PC-9 (cell line): ENCODE measurements around the gene MYBBP1A. TPM values are rescaled to one million over a fixed set of nuclear protein-coding genes. Genes with fewer than 3 reads are reported as not detected.

ENCODE experiments used
- BruUV-seq: library from RNA; stranded (reverse); fragments of 400-500 nt; replicated peaks from 2 replicates; lab custom pipeline; 2021; lab: Mats Ljungman, UMichigan
- CTCF ChIA-PET: fragments of 300-600 bp; sonication (Branson Sonifier 250); formaldehyde crosslinking; loops from one replicate; lab custom pipeline; 2022; ENCODE audit warnings: antibody characterized with exemption; lab: Charles Lee
- POLR2A ChIA-PET: fragments of 300-600 bp; sonication (Branson Sonifier 250); formaldehyde crosslinking; loops from one replicate; lab custom pipeline; 2022; ENCODE audit warnings: antibody characterized with exemption; ENCODE audit not compliant: unreplicated experiment; lab: Charles Lee
- DNase-seq, 2 experiments: peaks; one replicate each; pipeline versions ENCODE4 v3.0.0 to v3.0.0-alpha.2; 2015 to 2022; ENCODE audit warnings: mixed read lengths in 1 of 2
- H2AFZ ChIP-seq: fragments of 200-600 bp; sonication (generic); 2 replicates; pipeline ENCODE4 v1.8.1; 2017; ENCODE audit warnings: antibody characterized with exemption
- H3F3A ChIP-seq: fragments of 200-600 bp; sonication (generic); 2 replicates; pipeline ENCODE4 v1.8.1; 2017; ENCODE audit warnings: antibody characterized with exemption, mild to moderate bottlenecking, low read depth; ENCODE audit not compliant: insufficient read depth
- H3K27ac ChIP-seq: fragments of 200-600 bp; sonication (generic); 2 replicates; pipeline ENCODE4 v1.6.1; 2016; ENCODE audit warnings: mixed run types
- H3K27me3 ChIP-seq: fragments of 200-600 bp; sonication (generic); 2 replicates; pipeline ENCODE4 v1.6.1; 2016; ENCODE audit warnings: low read depth, mixed run types; ENCODE audit not compliant: insufficient read depth
- H3K36me3 ChIP-seq: fragments of 200-600 bp; sonication (generic); 2 replicates; pipeline ENCODE4 v1.6.1; 2016; ENCODE audit warnings: low read depth, mixed run types
- H3K4me1 ChIP-seq: fragments of 200-600 bp; sonication (generic); replicated peaks from 2 replicates; pipeline ENCODE4 v1.6.1; 2016; ENCODE audit warnings: mixed run types; ENCODE audit not compliant: insufficient read depth
- H3K4me2 ChIP-seq: fragments of 200-600 bp; sonication (generic); 2 replicates; pipeline ENCODE4 v1.6.1; 2017; ENCODE audit warnings: mixed run types
- H3K4me3 ChIP-seq: fragments of 200-600 bp; sonication (generic); 2 replicates; pipeline ENCODE4 v1.6.1; 2016; ENCODE audit warnings: mixed run types
- H3K79me2 ChIP-seq: fragments of 200-600 bp; sonication (generic); 2 replicates; pipeline ENCODE4 v1.6.1; 2017; ENCODE audit warnings: low read depth, mixed run types
- H3K9me2 ChIP-seq: fragments of 200-600 bp; sonication (generic); 2 replicates; pipeline ENCODE4 v1.8.1; 2017; ENCODE audit warnings: mild to moderate bottlenecking; ENCODE audit not compliant: insufficient read depth
- H3K9me3 ChIP-seq: fragments of 200-600 bp; sonication (generic); 2 replicates; pipeline ENCODE4 v1.8.1; 2016; ENCODE audit warnings: low read depth; ENCODE audit not compliant: insufficient read depth
- H4K20me1 ChIP-seq: fragments of 200-600 bp; sonication (generic); 2 replicates; pipeline ENCODE4 v1.8.1; 2017; ENCODE audit not compliant: insufficient read depth
- EZH2 ChIP-seq: fragments of 200-600 bp; sonication (generic); IDR thresholded peaks from 2 replicates; pipeline ENCODE4 v1.8.0; 2017; ENCODE audit warnings: antibody characterized with exemption, low read depth
- intact Hi-C: fragments of 100-400 bp; cut with micrococcal nuclease; formaldehyde crosslinking; loops from one replicate; pipeline ENCODE4 v1.10.0; 2022; ENCODE audit not compliant: unreplicated experiment
- total RNA-seq: library from RNA; stranded (reverse); gene quantifications from 2 replicates; pipeline ENCODE4 v1.2.3, GENCODE V29; 2021
- TF ChIP-seq, protein P1 (sequence below): fragments of 200-600 bp; sonication (generic); conservative IDR thresholded peaks from 2 replicates; pipeline ENCODE4 v1.6.1; 2017; ENCODE audit warnings: mixed run types, antibody characterized with exemption, mild to moderate bottlenecking, moderate library complexity

MYBBP1A gene
- total RNA-seq, 1 experiment from 2014 or later: 89.1 TPM

- peaks cover 10% of the 10 kb centered on the region; the same call in 1 of the 2 replicates for H3K36me3 ChIP-seq
- H3K27ac ChIP-seq: peak overlapping the region; percentile 58
- no TSS peak for BruUV-seq
- peak; percentile 71 to 77 for DNase-seq
- H4K20me1 ChIP-seq: peaks cover 13% of the 10 kb centered on the region
- H2AFZ ChIP-seq: no peak overlapping the region
- CTCF ChIA-PET: interaction anchor here (0.6 to 0.9 kb wide), 2 partner anchors 8 to 24 kb away, joined by 3 read pairs; no protein-coding TSS in a partner anchor
- POLR2A ChIA-PET: interaction anchor here (0.6 kb wide), 1 partner anchor 9 kb away, joined by 3 read pairs; no protein-coding TSS in a partner anchor
- H3K4me2 ChIP-seq: peak overlapping the region; percentile 51
- peaks cover 60% of the 10 kb centered on the region for H3F3A ChIP-seq
- H3K9me2 ChIP-seq: no peaks in the 10 kb centered on the region
- H3K4me1 ChIP-seq: peaks cover 64% of the 10 kb centered on the region
- peaks cover 100% of the 10 kb centered on the region for H3K79me2 ChIP-seq
- H3K27me3 ChIP-seq: no peaks in the 10 kb centered on the region
- TF ChIP-seq, protein P1, sequence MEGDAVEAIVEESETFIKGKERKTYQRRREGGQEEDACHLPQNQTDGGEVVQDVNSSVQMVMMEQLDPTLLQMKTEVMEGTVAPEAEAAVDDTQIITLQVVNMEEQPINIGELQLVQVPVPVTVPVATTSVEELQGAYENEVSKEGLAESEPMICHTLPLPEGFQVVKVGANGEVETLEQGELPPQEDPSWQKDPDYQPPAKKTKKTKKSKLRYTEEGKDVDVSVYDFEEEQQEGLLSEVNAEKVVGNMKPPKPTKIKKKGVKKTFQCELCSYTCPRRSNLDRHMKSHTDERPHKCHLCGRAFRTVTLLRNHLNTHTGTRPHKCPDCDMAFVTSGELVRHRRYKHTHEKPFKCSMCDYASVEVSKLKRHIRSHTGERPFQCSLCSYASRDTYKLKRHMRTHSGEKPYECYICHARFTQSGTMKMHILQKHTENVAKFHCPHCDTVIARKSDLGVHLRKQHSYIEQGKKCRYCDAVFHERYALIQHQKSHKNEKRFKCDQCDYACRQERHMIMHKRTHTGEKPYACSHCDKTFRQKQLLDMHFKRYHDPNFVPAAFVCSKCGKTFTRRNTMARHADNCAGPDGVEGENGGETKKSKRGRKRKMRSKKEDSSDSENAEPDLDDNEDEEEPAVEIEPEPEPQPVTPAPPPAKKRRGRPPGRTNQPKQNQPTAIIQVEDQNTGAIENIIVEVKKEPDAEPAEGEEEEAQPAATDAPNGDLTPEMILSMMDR: no peak
- TF ChIP-seq EZH2: no peak
- H3K9me3 ChIP-seq: no peaks in the 10 kb centered on the region
- H3K4me3 ChIP-seq: no peak overlapping the region
- intact Hi-C loops: no loop called here
Observed at GRCh38 chr17:4505187-4505586, 50.0 kb downstream of the MYBBP1A start.

- Histone ChIP-seq H3K9me3 (no peaks in the 10 kb centered on the region), H2AFZ (no peak overlapping the region), H4K20me1 (peaks cover 13% of the 10 kb centered on the region), H3K4me2 (peak overlapping the region; percentile 51), H3F3A (peaks cover 55% of the 10 kb centered on the region), H3K9me2 (no peaks in the 10 kb centered on the region), H3K27me3 (no peaks in the 10 kb centered on the region), H3K36me3 (peaks cover 10% of the 10 kb centered on the region; the same call in 1 of the 2 replicates), H3K4me1 (peaks cover 61% of the 10 kb centered on the region), H3K4me3 (no peak overlapping the region), H3K79me2 (peaks cover 100% of the 10 kb centered on the region), H3K27ac (peak overlapping the region; percentile 58)
- DNase-seq: peak; percentile 68 to 79
- ChIA-PET CTCF (interaction anchor here (0.6 kb wide), 1 partner anchor 10 kb away, joined by 3 read pairs; no protein-coding TSS in a partner anchor), POLR2A (no interaction called here)
- TF ChIP-seq, protein P1: no peak
- TF ChIP-seq EZH2: no peak
- intact Hi-C loops: no loop called here
- no TSS peak for BruUV-seq
Observed at GRCh38 chr17:4504188-4504587, 51.0 kb downstream of the MYBBP1A start.

GRCh38 chr17:4503283-4504025 is 51.7 kb downstream of the MYBBP1A start:
- no peak for DNase-seq
- TF ChIP-seq, protein P1: no peak
- Histone ChIP-seq H3K4me1 (peaks cover 61% of the 10 kb centered on the region), H3K9me3 (no peaks in the 10 kb centered on the region), H3K27me3 (no peaks in the 10 kb centered on the region), H3K9me2 (no peaks in the 10 kb centered on the region), H3F3A (peaks cover 50% of the 10 kb centered on the region), H3K36me3 (peaks cover 10% of the 10 kb centered on the region; the same call in 1 of the 2 replicates), H3K79me2 (peaks cover 94% of the 10 kb centered on the region), H3K27ac (peak overlapping the region; percentile 58; the same call in 1 of the 2 replicates), H3K4me2 (peak overlapping the region; percentile 51; the same call in 1 of the 2 replicates), H3K4me3 (no peak overlapping the region), H2AFZ (no peak overlapping the region), H4K20me1 (peaks cover 13% of the 10 kb centered on the region)
- CTCF ChIA-PET: interaction anchor here (0.6 kb wide), 1 partner anchor 227 kb away, joined by 4 read pairs; no protein-coding TSS in a partner anchor
- intact Hi-C loops: no loop called here
- no TSS peak for BruUV-seq
- POLR2A ChIA-PET: no interaction called here
